HK-2 (cell line): ENCODE measurements around the gene CSMD2.

Experiments used
- DNase-seq: peaks from one replicate; pipeline ENCODE4 v3.0.0-alpha.2; 2018; ENCODE audit not compliant: unreplicated experiment

Gene CSMD2

GRCh38 chr1:33500547-33500946, 664.5 kb downstream of the CSMD2 start:
- no peak for DNase-seq

DNA sequence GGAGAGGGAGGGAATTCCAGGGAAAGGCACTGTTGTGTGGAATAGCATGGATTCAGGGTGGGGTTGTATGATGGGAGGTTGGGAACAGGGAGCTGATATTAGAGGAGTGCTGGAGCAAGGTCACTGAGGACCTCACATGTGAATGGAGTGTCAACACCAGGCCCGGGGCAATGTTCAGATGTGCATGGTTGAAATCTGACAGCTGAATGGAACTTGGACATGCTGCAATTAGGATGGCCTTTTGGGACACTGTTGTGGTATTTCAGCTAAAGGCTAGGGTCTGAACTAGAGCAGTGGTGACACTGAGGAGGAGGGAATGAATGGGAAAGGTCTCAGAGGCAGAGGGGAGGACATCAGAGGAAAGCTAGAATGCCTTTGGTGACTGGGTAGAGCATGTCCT, 667.6 kb downstream of the CSMD2 start:
- no peak for DNase-seq

- no peak for DNase-seq
Measured at GRCh38 chr1:33494929-33495328, 670.1 kb downstream of the CSMD2 start.

DNA sequence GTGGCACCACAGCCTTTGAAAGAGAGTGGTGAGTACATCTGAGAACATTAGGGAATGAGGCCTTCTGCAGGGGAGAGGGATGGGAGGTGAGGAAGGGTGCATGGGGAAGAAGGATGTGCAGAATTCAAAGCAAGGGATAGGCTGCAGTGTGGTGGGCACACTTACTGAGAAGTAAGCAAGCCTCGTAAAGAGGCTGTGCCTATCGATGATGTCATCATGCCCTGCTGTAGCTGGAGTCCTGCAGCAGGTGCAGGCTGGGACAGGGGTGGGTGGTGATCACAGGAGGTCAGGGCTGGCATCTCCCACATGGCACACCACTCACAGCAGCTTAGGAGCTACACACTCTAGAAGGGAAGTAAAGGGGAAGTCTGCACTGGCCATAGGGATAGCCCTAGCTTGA, 676.4 kb downstream of the CSMD2 start:
- no peak for DNase-seq

DNA sequence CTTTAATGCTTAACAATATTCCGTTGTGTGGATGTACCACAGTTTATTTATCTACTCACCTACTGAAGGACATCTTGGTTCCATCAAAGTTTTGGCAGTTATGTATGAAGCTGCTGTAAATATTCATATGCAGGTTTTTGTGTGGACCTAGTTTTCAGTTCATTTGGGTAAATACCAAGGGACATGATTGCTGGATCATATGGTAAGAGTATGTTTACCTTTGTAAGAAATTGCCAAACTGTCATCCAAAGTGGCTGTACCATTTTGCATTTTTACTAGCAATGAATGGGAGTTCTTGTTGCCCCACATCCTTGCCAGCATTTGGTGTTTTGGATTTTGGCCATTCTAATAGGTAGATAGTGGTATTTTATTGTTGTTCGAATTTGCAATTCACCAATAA, 682.6 kb downstream of the CSMD2 start:
- DNase-seq = no peak

- no peak for DNase-seq
Measured at GRCh38 chr1:33477451-33477850, 687.6 kb downstream of the CSMD2 start.

DNA sequence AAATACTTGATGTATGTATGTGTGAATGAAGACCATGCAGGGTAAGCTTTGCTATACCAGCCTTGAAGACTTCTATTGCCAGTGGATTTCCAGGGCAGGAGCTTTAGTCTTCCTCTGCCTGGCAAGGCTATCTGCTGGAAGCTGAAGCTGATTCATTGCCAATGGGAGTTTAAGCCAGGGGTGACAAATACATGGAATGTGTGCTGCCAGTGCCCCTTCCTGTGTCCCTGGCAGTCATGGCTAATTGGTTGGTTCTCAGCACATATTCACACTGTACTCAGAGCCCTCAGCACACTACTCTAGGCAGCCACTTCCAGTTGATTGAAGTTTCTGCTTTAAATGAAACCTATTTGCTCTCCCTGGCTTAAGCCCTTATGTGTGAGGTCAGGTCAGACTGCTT, 691.1 kb downstream of the CSMD2 start:
- DNase-seq = no peak

DNA sequence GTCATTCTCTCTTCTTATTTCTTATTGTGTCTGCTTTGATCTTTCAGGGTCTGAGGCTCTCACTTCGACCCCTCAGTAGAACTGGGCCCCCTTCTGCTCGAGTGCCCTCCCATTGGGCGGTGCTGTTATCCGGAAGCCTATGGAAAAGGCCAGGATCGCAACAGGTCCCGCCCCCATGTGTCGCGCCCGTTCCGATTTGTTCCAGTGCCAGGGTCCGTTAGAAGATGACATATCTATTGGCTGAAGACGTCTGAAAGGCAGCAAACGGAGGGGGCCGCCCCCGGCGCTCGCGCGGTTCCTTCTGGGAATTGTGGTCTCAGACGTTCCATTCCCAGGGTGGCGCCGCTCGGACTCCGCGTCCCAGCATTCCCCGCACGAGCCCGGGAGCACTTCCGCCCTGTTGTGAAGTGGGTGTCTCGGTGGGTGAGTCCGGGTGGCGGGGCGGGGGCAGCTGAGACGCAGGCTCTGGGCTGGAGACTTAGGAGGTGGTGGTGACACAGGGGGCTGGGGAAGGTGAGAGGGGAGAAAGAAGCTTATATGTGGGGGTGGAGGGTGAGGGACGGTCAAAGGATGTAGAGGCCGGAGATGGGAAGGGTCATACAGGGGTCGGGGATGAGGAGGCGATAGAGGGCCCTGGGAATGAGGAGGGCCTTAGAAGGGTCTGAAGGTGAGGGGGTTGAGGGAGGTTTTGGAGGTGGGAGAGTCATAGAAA, 692.6 kb downstream of the CSMD2 start, which contains the start of gene ZSCAN20:
TSS of gene ZSCAN20 (plus strand) at position 377 of the 712 bp plus-strand sequence. CDS start 6,644 bp downstream, outside the sequence.
- DNase-seq = peak; percentile 99

DNA sequence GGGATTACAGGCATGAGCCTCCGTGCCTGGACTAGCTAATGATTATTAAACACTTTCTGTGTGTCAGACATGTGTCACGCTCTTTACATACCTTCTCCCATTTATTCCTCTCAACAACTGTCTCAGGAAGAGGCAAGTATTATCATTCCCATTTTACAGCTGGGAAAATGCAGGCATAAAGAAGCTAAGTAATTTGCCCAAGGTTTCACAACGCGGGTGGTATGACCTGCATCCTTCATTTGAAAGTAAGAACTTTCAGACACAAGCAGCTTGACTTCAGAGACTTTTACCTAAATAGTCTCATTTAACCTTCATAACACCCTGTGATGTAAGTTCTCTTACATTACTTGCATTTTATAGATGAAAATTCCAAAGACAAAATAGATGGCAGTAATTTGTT, 693.6 kb downstream of the CSMD2 start:
- no peak for DNase-seq

DNA sequence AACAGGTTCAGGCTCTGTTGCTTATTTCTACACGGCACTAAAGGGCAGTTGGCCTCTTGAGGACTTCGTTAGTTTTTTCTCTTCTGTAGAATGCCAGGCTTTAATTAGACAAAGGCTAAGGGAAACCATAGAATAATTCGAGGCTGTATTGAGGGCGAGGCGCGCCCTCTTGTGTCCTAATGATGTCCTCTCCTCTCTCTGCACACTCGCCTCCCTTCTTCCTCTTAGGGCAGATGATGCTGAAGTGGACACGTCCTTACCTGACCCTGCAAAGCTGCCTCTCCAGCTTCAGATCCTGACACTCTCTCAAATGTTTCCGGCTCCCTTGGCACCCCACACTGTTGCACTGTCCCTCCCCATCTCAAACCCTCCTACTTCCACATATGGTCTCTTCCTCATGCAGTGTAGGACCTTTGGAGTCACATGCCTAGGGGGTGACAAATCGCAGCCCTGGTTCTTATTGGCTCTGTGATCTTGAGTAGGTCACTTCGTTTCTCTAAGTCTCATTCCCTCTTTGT, 694.5 kb downstream of the CSMD2 start:
- DNase-seq = peak; percentile 66

DNA sequence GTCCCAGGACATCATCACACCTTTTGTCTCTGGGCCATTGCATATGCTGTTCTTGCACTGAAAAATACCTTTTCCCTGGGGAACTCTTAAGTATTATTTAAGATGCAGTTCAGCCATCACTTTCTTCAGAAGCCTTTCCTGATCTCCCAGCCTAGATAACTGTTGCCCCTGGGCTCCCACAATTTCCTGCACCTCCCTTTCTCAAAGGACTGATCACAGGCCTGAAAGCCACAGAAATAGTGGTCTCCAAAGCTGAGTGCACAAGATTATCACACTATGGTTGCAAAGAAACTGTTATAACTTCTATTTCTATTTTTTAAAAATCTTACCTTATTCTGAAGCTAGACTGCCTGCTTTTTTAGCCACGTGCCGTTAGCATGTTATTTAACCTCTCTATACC, 695.3 kb downstream of the CSMD2 start:
- DNase-seq = no peak

DNA sequence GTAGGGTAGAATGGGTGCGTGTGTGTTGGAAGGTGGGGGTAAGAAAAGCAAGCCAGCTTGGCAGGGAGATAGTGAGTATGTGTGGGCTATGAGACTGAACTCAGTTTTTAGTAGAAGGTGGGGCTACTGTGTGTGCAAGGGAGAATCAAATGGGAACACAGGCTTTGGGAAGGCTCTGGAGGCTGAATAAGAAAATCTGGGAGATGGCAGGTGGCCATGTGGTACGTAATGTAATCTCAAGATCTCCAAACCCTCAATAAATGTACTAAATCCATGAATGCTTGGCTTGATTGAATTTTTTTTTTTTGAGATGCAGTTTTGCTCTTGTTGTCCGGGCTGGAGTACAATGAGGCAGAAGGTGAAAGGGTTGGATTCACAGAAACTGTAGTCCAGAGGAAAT, 696.1 kb downstream of the CSMD2 start:
- no peak for DNase-seq

- DNase-seq = no peak
Measured at GRCh38 chr1:33468531-33468930, 696.5 kb downstream of the CSMD2 start.

- DNase-seq = no peak
Measured at GRCh38 chr1:33468011-33468410, 697.0 kb downstream of the CSMD2 start.

GRCh38 chr1:33466159-33466558, 698.9 kb downstream of the CSMD2 start:
- DNase-seq = no peak

DNA sequence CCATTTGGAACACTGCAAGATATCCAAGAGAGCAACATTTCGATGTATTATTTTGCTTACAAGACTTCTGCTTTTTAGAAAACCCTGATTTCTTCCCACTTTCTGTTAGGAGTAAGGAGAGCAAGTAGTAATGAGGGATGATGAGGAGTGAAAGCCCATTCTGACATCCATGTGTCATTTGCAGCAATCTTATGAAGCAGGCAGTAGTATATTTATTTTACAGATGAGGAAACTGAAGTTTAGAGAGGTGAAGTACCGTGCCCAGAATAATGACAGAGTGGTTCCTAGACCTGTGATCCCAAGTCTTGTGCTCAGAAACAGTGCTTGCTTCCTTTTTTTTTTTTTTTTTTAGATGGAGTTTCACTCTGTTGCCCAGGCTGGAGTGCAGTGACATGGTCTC, 699.7 kb downstream of the CSMD2 start:
- DNase-seq = no peak

DNA sequence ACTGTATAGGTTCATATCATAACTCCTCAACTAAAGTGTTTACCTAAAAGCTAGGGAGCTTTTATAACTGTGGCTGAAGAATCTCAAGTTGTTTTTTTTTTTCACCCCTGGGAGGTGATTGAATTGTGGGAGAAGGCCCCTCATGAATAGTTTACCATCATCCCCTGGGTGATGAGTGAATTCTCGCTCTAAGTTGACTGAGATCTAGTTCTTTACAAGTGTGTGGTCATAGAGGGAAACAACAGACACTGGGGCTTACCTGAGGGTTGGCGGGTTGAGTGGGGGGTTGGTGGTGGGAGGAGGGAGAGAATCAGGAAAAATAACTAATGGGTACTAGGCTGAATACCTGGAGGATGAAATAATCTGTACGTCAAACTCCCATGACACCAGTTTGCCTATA, 700.5 kb downstream of the CSMD2 start:
- no peak for DNase-seq
